Stimulated activated naive CD8-positive, alpha-beta T cell treated with anti-CD3 and anti-CD28 coated beads, Interleukin-15, Interleukin-2, amounts not matched to agents 100 U/mL and 50 U/mL, for 24 hours (primary cell): ENCODE measurements around the gene MERTK.
"Not testable (repeated sequence)": the region's sequence is repeated elsewhere in the genome, so short reads cannot be mapped to it uniquely, and the experiment has no call there.

Experiments
- ATAC-seq: fragments of 150-1000 bp; cut with Tn5 transposase; one replicate; pipeline ENCODE4 v1.10.0; 2021
- DNase-seq: peaks from one replicate; pipeline ENCODE4 v3.0.0; 2021

The MERTK gene

DNA sequence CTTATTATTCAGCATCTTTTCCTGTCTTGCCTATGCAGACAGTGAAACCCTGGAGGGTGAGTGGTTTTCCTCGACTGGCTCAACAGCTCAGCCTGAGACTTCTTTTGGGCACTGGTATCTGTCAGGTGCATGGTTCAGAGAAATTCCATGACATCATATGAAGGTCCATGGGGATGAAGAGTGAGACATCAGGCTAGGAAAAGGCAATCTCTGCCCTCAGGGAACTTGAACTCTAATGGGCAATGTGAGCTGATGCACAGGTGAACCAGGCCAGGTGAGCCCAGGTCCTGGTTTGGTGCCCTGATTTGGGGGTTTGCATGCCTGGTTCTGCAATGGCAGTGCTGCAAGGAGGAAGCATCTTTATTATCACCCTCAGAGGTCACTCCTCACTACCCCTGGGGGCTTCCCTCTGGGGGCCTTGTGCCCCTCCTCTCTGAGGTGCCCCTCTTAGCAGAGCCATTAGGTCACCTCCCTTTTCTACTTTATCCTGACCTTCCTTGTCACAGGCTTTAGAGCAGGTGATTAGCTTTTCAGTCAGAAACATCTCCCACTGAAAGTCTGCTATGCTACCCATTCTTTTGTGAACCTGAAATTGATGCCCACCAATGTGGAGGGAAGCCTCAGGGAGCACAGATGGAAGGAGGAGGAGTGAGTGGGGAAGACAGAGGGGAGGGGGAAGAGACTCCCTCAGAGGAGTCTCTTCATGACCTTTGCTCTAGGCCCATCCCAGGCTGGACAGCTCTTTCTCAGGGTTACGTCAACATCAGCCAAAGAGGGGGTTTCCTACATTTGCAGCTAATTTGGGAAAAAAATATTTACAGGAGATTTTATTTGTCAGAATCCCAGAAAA is 47.3 kb downstream of the MERTK start:
- DNase-seq (no peak), ATAC-seq (no peak)

DNA sequence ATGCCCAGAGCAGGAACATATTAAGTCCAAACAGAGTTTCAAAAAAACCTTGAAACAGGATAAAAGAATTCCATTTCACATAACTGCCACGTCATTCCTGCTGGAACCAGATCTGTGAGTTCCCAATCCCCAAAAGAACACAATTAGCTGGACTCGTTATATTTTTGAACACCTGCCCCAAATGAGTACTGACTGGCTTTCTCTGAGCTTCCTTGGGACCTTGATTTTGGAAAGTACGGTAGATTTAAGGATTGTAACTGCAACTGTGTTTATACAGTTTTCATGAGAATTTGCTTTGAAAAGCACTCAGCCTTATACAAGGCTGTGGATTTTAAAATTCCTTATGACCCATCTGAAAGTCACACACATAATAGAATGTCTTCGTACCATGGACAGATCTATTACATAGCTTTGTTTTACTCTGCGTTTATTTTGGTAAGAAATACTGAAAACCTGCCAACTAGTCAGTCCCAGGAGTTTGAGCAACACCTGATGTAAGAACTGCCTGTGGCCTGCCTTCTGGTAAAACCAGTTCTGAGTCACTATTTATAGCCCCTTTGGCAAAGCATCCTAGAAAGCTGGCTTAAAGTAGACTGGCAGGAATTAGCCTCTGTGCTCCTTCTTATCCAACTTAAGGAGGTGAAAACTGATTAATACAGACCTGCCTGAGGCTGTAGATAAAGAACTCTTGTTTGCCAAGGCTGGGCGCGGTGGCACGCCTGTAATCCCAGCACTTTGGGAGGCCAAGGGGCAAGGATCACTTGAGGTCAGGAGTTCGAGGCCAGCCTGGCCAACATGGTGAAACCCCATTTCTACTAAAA is 48.1 kb downstream of the MERTK start:
- DNase-seq: no peak
- ATAC-seq: no peak

DNA sequence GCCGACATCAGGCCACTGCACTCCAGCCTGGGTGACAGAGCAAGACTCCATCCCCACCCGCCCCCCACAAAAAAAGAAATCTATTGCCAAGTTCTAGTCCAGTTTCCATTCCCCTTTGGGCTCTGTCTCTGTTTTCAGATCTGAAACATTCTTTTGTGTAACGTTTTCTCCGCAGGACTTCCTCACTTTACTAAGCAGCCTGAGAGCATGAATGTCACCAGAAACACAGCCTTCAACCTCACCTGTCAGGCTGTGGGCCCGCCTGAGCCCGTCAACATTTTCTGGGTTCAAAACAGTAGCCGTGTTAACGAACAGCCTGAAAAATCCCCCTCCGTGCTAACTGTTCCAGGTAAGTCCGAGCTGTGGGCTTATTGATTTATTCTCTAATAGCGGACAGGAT is 48.8 kb downstream of the MERTK start:
- no peak for ATAC-seq

DNA sequence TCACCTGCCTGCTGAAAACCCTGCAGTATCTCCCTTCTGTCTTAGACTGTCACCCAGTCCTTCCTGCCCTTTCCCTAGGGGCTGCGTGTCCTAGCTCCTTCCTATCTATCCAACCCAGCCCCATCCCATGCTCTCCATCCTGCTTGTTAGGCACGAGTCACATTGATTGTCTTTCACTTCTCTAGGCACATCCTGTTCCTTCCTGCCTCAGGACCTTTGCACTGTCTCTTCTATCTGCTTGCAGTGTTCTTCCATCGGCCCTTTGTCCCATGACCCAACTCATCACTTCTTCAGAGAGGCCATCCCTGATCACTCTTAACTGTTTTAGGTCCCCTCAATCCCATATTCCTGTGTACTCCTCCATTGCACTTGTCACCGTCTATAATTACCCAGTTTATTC is 50.4 kb downstream of the MERTK start:
- no peak for DNase-seq
- no peak for ATAC-seq

More for the DNA sequence above, 48.8 kb downstream of the MERTK start:
- no peak for DNase-seq

DNA sequence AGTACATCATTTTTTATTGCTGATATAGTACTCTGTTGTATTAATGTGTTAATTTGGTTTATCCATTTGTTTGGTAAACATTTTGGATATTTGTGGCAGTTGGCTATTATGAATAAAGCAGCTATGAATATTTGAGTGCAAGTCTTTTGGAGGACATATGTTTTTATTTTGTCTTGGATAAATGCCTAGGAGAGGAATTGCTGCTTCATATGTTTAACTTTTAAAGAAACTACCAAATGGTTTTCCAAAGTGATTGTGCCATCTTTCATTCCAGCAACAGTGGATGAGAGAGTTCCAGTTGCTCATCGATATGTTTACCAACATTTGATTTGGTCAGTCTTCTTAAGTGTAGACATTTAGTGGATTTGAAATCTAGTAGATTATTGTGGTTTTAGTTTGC is 51.8 kb downstream of the MERTK start:
- ATAC-seq: no peak
- DNase-seq: no peak

DNA sequence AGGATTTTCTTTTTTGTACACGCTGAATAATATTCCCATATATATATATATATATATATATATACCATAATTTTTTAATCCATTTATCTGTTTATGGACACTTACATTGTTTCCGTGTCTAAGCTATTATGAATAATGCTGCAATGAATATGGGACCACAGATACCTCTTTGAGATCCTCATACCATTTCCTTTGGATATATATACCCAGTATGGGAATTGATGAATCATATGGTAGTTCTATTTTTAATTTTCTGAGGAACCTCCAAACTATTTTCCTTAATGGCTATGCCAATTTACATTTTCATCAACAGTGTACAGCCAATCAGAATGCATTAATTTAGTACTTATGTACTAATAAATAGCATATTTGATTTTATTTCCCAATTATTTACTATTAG is 53.1 kb downstream of the MERTK start:
- no peak for ATAC-seq
- no peak for DNase-seq

DNA sequence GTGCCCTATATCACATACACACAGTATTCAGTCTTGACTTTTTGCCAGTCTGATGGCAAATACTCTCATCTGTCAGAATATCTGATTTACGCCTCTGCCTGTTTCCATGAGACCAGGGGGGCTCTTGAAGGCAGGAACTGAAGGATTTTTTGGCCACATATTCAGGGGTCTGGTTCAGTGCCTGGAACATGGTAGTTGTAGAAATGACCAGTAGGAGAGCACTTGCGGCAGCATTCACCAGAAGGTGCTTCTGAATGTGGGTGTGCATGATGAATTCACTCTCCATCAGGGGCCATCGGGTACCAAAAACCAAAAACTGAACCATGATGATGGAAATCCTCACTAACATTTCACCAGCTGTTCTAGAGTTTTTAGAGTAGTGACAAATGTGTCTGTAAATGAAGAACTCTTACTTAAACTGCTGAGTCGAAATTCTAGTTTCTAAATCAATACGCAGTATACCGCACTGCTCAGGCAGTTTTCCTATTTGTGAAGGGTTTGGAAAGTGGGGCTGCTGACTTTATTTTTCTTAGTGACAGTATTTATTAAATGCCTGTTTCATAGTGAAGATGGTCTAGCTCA is 54.6 kb downstream of the MERTK start:
- peak; percentile 19 for ATAC-seq
- DNase-seq: no peak

DNA sequence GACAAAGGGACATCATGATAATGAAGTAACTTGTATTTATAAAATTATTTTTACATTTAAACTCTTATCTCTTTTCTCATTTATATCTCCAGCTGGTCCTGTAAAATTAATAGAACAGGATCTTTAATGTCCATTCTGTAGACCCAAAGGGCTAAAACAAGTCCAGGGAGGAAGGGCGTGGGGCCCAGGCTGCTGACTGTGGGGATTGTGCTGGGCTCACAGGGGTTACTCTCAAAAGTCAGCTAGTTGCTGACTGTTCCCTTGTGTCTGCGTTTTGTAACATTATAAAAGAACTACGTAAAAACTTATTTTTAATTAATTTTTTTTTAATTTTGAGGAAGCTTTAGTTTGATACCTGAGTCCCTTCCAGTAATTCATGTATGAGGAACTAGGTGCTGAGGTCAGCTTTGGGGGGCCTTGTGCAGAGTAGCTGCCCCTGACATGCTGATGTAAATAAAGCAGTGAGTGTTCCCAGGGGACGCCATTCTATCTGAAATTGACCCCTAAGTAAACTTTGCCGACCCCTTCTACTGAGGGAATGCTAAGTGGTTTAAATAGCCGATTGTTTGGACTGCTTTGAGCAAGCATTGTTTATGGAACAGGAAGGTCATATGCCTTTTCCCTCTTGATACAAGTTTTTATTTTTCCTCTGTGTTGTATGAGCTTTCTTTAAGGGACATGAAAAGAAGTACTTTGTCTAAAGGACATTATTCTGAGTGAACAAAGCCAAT is 56.4 kb downstream of the MERTK start:
- no peak for ATAC-seq
- DNase-seq: no peak

DNA sequence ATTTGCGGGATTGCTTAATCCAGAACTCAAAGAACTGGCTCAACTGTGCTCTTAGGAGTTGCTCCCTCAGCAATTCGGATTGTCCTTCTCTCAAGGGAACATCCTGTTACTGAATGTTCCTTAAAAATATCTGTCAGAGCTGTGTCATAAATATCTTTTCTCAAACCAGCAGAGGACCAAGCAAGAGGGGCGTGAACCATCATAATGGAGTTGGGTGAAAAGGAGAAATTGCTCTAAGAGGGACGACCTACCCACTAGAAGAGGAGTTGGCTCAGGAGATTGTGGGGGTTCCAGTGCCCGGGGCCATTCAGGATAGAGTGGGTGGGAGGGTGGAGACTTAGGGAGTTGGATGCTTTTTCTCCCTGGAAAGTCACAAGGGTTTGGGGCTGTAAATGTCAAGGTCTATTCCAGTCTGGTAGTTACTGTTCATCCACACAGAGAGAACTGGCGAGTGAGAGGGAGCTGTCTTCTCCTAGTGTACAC is 59.5 kb downstream of the MERTK start:
- no peak for DNase-seq
- no peak for ATAC-seq

DNA sequence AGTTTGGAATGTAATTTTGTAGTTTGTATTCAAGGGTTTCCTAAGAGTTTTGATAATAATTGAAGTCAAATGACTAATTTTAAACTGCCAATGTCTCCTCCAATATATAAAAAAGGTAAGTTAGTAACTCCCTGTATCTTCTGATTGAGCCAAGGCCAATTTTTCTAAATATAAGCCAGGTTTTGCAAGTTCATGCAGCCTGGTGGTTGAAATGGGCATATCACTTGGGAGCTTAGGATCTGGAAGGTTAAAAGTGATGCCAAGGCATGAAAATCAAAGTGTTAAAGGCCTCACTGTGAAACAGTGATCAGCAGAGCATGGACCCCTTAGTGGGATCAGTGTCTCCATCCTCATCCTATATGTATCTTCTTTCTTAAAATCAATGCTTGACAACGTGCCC is 60.5 kb downstream of the MERTK start:
- no peak for DNase-seq
- ATAC-seq: no peak

DNA sequence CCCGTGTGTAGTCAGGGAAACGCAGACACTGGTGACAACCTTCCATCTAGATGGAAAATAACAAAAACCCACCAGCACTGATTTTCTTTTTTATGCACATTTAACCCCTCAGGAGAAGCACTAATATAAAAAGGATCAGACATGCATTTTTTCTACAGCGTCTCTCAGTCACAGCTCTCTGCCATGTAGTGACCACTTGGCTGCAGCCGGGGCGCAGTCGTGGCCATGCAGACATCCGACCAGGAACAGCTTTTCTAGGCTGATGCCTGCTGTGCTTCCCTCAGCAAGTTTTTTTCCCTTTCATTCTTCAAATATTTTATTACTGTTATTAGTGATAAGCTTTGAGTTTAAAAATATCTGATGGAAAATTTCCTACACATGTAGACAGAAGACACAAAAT is 63.3 kb downstream of the MERTK start:
- ATAC-seq: no peak
- no peak for DNase-seq

DNA sequence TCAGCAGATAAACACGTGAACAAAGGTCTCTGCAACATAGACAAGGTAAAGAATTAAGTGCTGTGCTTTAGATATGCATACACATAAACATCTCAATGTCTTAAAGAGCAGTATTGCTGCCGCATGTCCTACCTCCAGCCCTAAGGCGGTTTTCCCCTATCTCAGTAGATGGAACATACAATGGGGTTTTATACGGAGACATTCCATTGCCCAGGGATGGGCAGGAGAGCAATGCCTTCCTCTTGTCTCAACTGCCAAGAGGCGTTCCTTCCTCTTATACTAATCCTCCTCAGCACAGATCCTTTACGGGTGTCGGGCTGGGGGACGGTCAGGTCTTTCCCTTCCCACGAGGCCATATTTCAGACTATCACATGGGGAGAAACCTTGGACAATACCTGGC is 64.7 kb downstream of the MERTK start:
- DNase-seq, ATAC-seq: not testable (repeated sequence)

DNA sequence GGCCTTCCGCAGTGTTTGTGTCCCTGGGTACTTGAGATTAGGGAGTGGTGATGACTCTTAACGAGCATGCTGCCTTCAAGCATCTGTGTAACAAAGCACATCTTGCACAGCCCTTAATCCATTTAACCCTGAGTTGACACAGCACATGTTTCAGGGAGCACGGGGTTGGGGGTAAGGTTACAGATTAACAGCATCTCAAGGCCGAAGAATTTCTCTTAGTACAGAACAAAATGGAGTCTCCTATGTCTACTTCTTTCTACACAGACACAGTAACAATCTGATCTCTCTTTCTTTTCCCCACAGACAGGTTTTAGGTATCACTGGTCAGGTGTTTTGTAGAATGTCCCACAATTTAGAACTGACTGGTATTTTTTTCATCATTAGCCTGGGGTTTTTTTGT is 65.1 kb downstream of the MERTK start:
- not testable (repeated sequence) for DNase-seq, ATAC-seq

DNA sequence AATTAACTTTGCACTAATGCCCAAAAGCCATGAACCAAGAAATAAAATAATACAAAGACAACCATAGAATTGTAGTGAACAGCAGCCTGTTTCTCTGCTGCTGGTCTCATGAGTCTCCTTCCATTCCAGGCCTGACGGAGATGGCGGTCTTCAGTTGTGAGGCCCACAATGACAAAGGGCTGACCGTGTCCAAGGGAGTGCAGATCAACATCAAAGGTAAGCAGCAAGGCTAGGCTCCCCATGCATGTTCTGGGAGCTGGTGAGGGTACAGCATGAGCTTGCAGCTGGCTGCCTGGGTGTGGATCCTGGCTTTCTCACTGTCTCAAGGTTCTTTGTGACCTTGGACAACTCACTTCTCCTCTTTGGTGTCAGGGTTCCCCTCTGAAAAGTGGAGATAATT is 66.7 kb downstream of the MERTK start:
- DNase-seq (no peak), ATAC-seq (no peak)

DNA sequence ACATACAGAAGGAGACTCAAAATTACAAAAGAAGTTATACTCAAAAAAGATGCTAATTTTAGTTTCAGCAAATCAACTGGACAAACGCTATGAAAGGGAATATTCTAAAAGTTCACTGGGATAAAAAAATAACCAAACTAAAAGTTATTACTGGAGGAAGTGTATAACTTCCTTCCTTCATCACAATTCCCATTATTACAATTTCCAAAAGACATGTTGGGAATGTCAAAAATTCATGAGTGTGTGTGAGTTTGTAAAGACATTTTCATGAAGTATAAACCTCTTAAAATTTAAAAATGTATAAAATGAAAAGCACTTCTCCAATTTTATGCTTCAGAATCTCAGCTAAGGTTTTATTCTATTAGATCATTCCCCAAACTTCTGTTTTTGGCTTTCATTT is 67.8 kb downstream of the MERTK start:
- no peak for ATAC-seq
- no peak for DNase-seq

DNA sequence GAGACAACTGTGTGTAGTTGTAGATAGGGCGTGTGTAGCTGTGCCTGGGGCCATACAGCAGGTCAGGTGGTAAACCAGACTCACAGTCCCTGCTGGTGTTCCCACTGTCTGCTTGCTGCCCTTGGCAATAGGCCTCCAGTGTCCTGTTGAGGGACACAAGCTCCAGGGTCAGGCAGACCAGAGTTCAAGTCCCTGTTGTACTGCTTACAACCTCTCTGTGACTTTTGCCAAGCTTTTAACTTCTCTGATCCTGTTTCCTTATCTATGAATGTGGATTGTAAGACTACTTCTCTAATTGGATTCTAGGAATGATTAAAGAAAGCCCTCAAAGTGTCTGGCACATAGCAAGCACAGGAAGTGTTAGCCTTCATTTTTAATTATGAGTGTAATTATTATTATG is 68.6 kb downstream of the MERTK start:
- DNase-seq: no peak

DNA sequence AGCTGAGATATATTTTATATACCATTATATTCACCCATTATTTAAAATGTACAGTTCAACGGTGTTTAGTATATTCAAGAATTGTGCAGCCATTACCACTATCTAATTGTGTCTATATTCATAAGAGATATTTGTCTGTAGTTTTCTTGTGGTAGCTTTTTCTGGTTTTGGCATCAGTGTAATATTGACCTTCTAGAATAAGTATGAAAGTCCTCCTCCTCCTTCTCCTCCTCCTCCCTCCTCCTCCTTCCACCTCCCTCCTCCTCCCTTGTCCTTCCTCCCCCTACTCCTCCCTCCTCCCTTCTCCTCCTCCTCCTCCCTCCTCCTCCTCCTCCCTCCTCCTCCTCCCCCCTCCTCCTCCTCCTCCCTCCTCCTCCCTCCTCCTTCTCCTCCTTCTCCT is 72.0 kb downstream of the MERTK start:
- ATAC-seq (no peak), DNase-seq (no peak)

More for the DNA sequence above, 68.6 kb downstream of the MERTK start:
- no peak for ATAC-seq

DNA sequence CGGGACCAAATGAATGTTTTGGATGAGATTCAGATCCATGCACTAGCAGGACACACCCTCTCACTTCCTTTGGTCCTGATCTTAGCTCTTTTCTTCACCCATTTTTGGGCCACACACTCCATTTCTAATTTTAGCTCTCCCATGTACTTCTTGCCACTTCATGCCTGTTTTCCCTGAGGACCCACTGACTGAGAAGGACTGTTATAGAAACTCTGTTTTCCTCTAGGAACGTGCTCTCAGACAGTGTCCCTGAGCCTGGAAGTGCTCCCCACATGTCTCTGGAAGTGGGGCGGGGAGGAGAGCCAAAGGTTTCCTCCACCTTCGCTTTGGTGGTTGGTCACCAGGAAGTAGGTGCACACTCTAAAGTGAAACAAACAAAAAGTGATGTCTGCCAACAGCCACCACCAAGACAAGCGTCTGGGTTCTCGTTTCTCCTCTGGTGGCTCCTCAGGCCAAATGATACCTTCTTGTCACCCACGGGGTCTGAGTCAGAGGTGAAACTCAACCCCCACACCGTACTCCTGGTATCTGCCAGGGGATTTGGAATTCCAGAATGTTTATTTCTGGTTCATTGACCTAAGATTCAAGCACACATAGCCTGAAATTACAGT is 74.7 kb downstream of the MERTK start:
- no peak for ATAC-seq
- DNase-seq: peak; percentile 3

DNA sequence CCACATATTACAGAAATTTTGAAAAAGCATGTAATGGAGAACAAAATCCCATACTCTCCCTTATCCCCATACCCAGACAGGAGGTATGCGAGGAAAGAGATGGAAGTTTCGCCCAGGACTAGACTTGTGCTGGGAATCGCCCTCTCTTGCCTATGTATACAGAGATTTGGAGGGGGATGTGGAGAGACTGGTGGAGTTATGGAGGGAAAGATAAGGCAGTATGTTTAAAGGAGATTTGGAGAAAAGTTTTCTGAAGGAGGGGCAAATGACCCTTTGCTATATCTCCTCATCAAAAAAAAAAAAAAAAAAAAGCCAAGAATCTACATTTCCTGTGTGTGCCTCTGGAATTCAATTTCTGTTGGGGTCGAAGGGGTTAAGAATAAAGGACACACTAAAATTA is 75.3 kb downstream of the MERTK start:
- ATAC-seq: no peak
- no peak for DNase-seq

DNA sequence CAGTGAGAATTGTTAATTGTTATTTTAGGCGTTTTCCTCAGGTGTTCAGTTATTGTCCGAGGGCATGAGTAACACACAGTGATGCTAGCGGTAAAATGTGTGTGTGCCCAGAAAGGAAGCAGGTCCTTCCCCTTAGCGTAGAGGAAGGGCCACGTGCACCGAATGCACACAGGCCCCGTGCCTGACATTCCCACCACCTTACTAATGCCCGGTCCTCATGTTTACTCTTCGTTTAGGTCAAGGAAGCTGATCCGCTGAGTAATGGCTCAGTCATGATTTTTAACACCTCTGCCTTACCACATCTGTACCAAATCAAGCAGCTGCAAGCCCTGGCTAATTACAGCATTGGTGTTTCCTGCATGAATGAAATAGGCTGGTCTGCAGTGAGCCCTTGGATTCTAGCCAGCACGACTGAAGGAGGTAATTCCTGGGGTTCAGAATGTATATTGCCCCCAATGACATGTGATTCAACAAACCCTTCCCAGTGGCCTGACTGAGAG is 76.7 kb downstream of the MERTK start:
- DNase-seq: no peak

DNA sequence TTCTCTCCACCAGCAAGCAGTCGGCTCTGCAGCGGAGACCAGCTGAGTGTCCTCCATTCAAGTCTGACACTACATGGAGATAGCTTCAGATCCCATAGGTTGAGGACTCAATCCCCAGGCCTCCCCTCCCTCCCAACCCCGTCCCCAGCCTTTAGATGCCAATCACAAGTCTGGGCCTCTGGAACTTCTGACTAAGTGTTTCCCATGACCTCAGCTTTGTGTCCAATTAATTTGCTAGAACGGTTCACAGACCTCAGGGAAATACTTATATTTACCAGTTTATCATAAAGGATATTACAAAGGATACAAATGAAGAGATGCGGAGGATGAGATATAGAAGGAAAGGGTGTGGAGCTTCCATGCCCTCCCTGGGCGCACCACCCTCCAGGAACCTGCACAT is 77.4 kb downstream of the MERTK start:
- ATAC-seq (no peak), DNase-seq (no peak)

More for the DNA sequence above, 76.7 kb downstream of the MERTK start:
- ATAC-seq: no peak

DNA sequence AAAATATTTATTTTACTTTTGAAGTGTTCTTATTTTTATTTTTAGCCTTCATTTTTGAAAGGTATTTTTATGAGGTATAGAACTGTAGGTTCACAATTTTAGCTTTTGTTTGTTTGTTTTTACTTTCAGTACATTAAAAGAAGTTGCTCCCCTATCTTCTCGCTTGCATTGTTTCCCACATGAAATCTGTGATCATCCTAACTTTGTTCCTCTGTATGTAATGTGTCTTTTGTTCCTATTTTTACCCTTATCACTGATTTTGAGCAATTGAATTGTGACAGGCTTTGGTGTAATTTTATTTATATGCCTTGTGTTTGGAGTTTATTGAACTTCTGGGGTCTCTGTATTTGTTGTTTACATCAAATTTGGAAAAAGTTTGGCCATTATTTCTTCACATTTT is 78.8 kb downstream of the MERTK start:
- no peak for DNase-seq
- no peak for ATAC-seq
